Loucy (cell line): Measurements from ENCODE around the gene PHACTR1.

ENCODE experiments used
- H2AFZ ChIP-seq: fragments of 200-600 bp; sonication (generic); 2 replicates; pipeline ENCODE4 v1.6.0; 2016; ENCODE audit warnings: antibody characterized with exemption, mild to moderate bottlenecking, low read length, moderate library complexity
- H3F3A ChIP-seq: fragments of 200-600 bp; 2 replicates; pipeline ENCODE4 v1.6.0; 2016; ENCODE audit warnings: antibody characterized with exemption, low read depth, mild to moderate bottlenecking
- H3K27me3 ChIP-seq: fragments of 200-600 bp; sonication (generic); 2 replicates; pipeline ENCODE4 v1.6.1; 2014; ENCODE audit warnings: low read length, mild to moderate bottlenecking; ENCODE audit not compliant: insufficient read depth, poor library complexity, severe bottlenecking
- H3K36me3 ChIP-seq: fragments of 200-600 bp; sonication (generic); 2 replicates; pipeline ENCODE4 v1.6.1; 2016; ENCODE audit warnings: low read length; ENCODE audit not compliant: insufficient read depth
- H3K4me1 ChIP-seq: fragments of 200-600 bp; sonication (generic); 2 replicates; pipeline ENCODE4 v1.5.1; 2014; ENCODE audit warnings: low read length, mild to moderate bottlenecking; ENCODE audit not compliant: insufficient read depth, poor library complexity, severe bottlenecking
- H3K4me2 ChIP-seq: fragments of 200-600 bp; sonication (generic); 2 replicates; pipeline ENCODE4 v1.6.0; 2014; ENCODE audit warnings: antibody characterized with exemption, low read length, low read depth, mild to moderate bottlenecking; ENCODE audit not compliant: poor library complexity, severe bottlenecking
- H3K4me3 ChIP-seq: fragments of 200-600 bp; sonication (generic); 2 replicates; pipeline ENCODE4 v1.5.1; 2014; ENCODE audit warnings: low read length, mild to moderate bottlenecking, mixed read lengths; ENCODE audit not compliant: poor library complexity, severe bottlenecking
- H3K79me2 ChIP-seq: fragments of 200-600 bp; sonication (generic); 2 replicates; pipeline ENCODE4 v1.6.1; 2014; ENCODE audit warnings: low read length; ENCODE audit not compliant: insufficient read depth
- H3K9ac ChIP-seq: fragments of 200-600 bp; sonication (generic); 2 replicates; pipeline ENCODE4 v1.6.0; 2014; ENCODE audit warnings: mild to moderate bottlenecking, low read depth, low read length, moderate library complexity; ENCODE audit not compliant: poor library complexity, severe bottlenecking
- H3K9me2 ChIP-seq: fragments of 200-600 bp; sonication (generic); replicated peaks from 2 replicates; pipeline ENCODE4 v1.6.1; 2016; ENCODE audit warnings: low read depth, low read length, mixed read lengths
- H3K9me3 ChIP-seq: fragments of 200-600 bp; sonication (generic); 2 replicates; pipeline ENCODE4 v1.6.1; 2014; ENCODE audit warnings: mild to moderate bottlenecking, antibody characterized with exemption, low read length, low read depth; ENCODE audit not compliant: insufficient read depth
- H4K20me1 ChIP-seq: fragments of 200-600 bp; sonication (generic); 2 replicates; pipeline ENCODE4 v1.6.0; 2014; ENCODE audit warnings: antibody characterized with exemption, low read length, mild to moderate bottlenecking; ENCODE audit not compliant: insufficient read depth, poor library complexity, severe bottlenecking
- CTCF ChIP-seq: fragments of 200-600 bp; sonication (generic); conservative IDR thresholded peaks from 2 replicates; pipeline ENCODE4 v1.5.1; 2014; ENCODE audit warnings: mild to moderate bottlenecking, antibody characterized with exemption, low read length
- EZH2phosphoT487 ChIP-seq: fragments of 200-600 bp; IDR thresholded peaks from 2 replicates; pipeline ENCODE4 v1.6.1; 2018; ENCODE audit warnings: antibody characterized with exemption, mild to moderate bottlenecking, moderate library complexity, borderline replicate concordance

The PHACTR1 gene

DNA sequence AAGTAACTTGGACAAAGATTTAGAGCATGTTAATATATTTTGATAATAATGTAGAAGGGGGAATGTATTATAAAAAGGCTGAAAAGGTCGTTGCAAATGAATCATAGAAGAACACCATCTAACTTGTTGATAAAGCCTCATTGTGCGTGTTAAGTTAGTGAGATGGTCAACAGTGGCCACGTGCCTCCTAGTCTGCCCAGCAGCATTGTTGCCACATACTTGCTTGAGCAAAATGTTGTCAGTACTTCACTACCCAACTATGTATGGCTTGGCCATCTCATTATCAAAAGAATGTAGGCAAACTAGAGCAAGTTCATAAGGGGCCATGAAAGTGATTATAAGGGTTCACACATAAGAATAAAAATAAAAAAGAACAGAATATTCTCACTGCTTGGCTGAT is 84.6 kb downstream of the PHACTR1 start:
- Histone ChIP-seq H3K27me3 (peaks cover 6% of the 10 kb centered on the region), H3K79me2 (no peaks in the 10 kb centered on the region), H3K4me3 (no peak overlapping the region), H3K9me3 (no peaks in the 10 kb centered on the region), H3K4me1 (no peaks in the 10 kb centered on the region), H3K9ac (no peak overlapping the region), H3K36me3 (no peaks in the 10 kb centered on the region), H3F3A (no peaks in the 10 kb centered on the region), H4K20me1 (no peaks in the 10 kb centered on the region), H2AFZ (no peak overlapping the region), H3K9me2 (no peaks in the 10 kb centered on the region), H3K4me2 (no peak overlapping the region)
- TF ChIP-seq EZH2phosphoT487 (no peak), CTCF (no peak)

DNA sequence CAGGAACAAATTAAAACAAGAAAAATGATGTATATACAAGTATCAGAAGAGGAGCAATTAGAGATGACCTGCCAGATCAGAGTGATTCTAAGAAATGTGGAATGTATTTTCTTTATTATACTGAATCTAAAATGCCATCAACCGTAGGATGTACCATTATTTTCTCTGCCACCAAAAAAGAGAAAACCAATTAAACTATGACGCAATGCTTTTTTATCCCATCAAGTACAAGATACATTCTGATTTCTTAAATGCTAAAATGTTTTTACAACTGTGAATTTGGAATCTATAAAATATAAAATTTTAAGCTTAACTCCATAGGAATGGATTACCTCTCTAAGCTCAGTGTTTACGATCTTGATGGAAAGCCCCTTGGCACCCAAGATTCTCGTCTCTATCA is 85.9 kb downstream of the PHACTR1 start:
- TF ChIP-seq EZH2phosphoT487: no peak
- TF ChIP-seq CTCF: no peak
- Histone ChIP-seq H3K4me1 (no peaks in the 10 kb centered on the region), H3K9ac (no peak overlapping the region), H3K36me3 (no peaks in the 10 kb centered on the region), H2AFZ (no peak overlapping the region), H3K4me2 (no peak overlapping the region), H3F3A (no peaks in the 10 kb centered on the region), H3K27me3 (no peaks in the 10 kb centered on the region), H4K20me1 (no peaks in the 10 kb centered on the region), H3K79me2 (no peaks in the 10 kb centered on the region), H3K9me2 (no peaks in the 10 kb centered on the region), H3K9me3 (no peaks in the 10 kb centered on the region), H3K4me3 (no peak overlapping the region)

DNA sequence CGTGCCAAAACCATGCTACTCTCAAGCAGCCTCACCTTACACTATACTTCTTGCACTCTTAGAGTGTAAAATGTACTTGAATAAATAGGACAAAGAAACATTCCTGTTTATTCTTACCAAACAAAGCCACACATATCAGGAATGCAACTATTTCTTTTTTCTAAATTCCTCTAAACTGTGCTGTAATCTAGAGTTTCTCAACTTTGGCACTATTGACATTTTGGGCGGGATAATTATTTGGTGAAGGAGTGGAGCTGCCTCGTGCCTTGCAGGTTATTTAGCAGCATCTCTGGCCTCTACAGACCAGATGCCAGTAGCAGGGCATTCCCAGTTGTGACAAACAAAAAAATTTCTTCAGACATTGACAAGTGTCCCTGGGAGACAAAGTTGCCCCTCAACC is 86.9 kb downstream of the PHACTR1 start:
- H3K79me2 ChIP-seq: no peaks in the 10 kb centered on the region
- no peaks in the 10 kb centered on the region for H3K9me2 ChIP-seq
- H4K20me1 ChIP-seq: no peaks in the 10 kb centered on the region
- no peak for TF ChIP-seq EZH2phosphoT487
- no peak for TF ChIP-seq CTCF
- H3K27me3 ChIP-seq: no peaks in the 10 kb centered on the region
- H3K9ac ChIP-seq: no peak overlapping the region
- H3K36me3 ChIP-seq: no peaks in the 10 kb centered on the region
- no peaks in the 10 kb centered on the region for H3K4me1 ChIP-seq
- H3K4me3 ChIP-seq: no peak overlapping the region
- no peak overlapping the region for H2AFZ ChIP-seq
- H3F3A ChIP-seq: no peaks in the 10 kb centered on the region
- no peaks in the 10 kb centered on the region for H3K9me3 ChIP-seq
- H3K4me2 ChIP-seq: no peak overlapping the region
